GM12878 (cell line): ENCODE results near the gene RFX5. TPM values are rescaled to one million over a fixed set of nuclear protein-coding genes. Genes with fewer than 3 reads are reported as not detected.

ENCODE experiments used
- ATAC-seq: fragments of 200-7000 bp; cut with Tn5 transposase; 3 replicates; pipeline ENCODE4 v1.9.1; 2020; ENCODE audit warnings: mild to moderate bottlenecking, moderate library complexity
- BruUV-seq: library from RNA; stranded (reverse); fragments of 400-500 nt; replicated peaks from 2 replicates; lab custom pipeline; 2021; lab: Mats Ljungman, UMichigan
- CTCF ChIA-PET: fragments of 300-600 bp; sonication (Branson Sonifier 250); formaldehyde crosslinking; extraction: SDS; loops from one replicate; lab custom pipeline; 2021; ENCODE audit warnings: inconsistent platforms; lab: Yijun Ruan, JAX
- POLR2A ChIA-PET: fragments of 350-600 bp; formaldehyde crosslinking; extraction: SDS; loops from one replicate; lab custom pipeline; 2021; ENCODE audit warnings: inconsistent platforms; lab: Charles Lee
- RAD21 ChIA-PET: fragments of 300-600 bp; sonication (Branson Sonifier 250); formaldehyde crosslinking; loops from one replicate; lab custom pipeline; 2023; ENCODE audit warnings: antibody characterized with exemption; ENCODE audit not compliant: unreplicated experiment; lab: Charles Lee
- SMC1A ChIA-PET: fragments of 300-600 bp; sonication (Branson Sonifier 250); formaldehyde crosslinking; loops from one replicate; lab custom pipeline; 2023; ENCODE audit not compliant: unreplicated experiment, uncharacterized antibody; lab: Charles Lee
- DNase-seq: peaks from one replicate; pipeline ENCODE4 v3.0.0-alpha.2; 2011; ENCODE audit warnings: low read depth, low spot score
- FAIRE-seq: peaks from 3 replicates; lab custom pipeline; 2011; peaks lifted over from hg19 to GRCh38; lab: Jason Lieb, UNC
- H2AFZ ChIP-seq: 2 replicates; pipeline ENCODE4 v1.6.0; 2011; ENCODE audit warnings: low read depth, low read length, control low read depth; ENCODE audit not compliant: control insufficient read depth
- H3K27ac ChIP-seq: 2 replicates; pipeline ENCODE4 v1.5.1; 2011; ENCODE audit warnings: control low read depth; ENCODE audit not compliant: control insufficient read depth, insufficient read depth
- H3K27me3 ChIP-seq, 2 experiments: replicated peaks in 1 of 2; 2 replicates each; pipeline versions ENCODE4 v1.6.0 to v1.6.1; 2011; ENCODE audit warnings: low read length in 1 of 2; ENCODE audit not compliant: control insufficient read depth in 2 of 2, insufficient read depth in 2 of 2
- H3K36me3 ChIP-seq, 2 experiments: 2 replicates each; pipeline ENCODE4 v1.5.1; 2011; ENCODE audit warnings: low read length in 1 of 2; ENCODE audit not compliant: control insufficient read depth in 2 of 2, insufficient read depth in 2 of 2
- H3K4me1 ChIP-seq: 2 replicates; pipeline ENCODE4 v1.6.1; 2011; ENCODE audit warnings: mild to moderate bottlenecking, low read length, moderate library complexity, mixed read lengths; ENCODE audit not compliant: control insufficient read depth, insufficient read depth
- H3K4me2 ChIP-seq: 2 replicates; pipeline ENCODE4 v1.6.0; 2011; ENCODE audit warnings: control low read depth; ENCODE audit not compliant: control insufficient read depth, insufficient read depth
- H3K4me3 ChIP-seq: fragments of 200-600 bp; sonication (generic); 2 replicates; pipeline ENCODE4 v1.5.1; 2016
- H3K79me2 ChIP-seq: 2 replicates; pipeline ENCODE4 v1.6.0; 2011; ENCODE audit warnings: low read length; ENCODE audit not compliant: control insufficient read depth, insufficient read depth
- H3K9ac ChIP-seq: 2 replicates; pipeline ENCODE4 v1.8.0; 2011; ENCODE audit warnings: low read length, control low read depth, mixed read lengths; ENCODE audit not compliant: control insufficient read depth, insufficient read depth
- H3K9me3 ChIP-seq: replicated peaks from 3 replicates; pipeline ENCODE4 v1.5.1; 2011; ENCODE audit warnings: mild to moderate bottlenecking, low read length; ENCODE audit not compliant: control insufficient read depth, insufficient read depth
- H4K20me1 ChIP-seq: 2 replicates; pipeline ENCODE4 v1.6.0; 2011; ENCODE audit not compliant: control insufficient read depth, insufficient read depth
- CBX5 ChIP-seq: sonication (generic); IDR thresholded peaks from 2 replicates; pipeline ENCODE4 v1.6.1; 2016; ENCODE audit warnings: low read depth, moderate library complexity, mild to moderate bottlenecking, inconsistent platforms
- CREM ChIP-seq: IDR thresholded peaks from 2 replicates; pipeline ENCODE4 v1.6.1; 2014; ENCODE audit warnings: antibody characterized with exemption, low read depth
- E2F4 ChIP-seq: IDR thresholded peaks from 2 replicates; pipeline ENCODE4 v1.6.1; 2012; ENCODE audit warnings: low read depth, low read length, improper control_type of control experiment
- EED ChIP-seq: sonication (generic); IDR thresholded peaks from 2 replicates; pipeline ENCODE4 v1.6.1; 2016; ENCODE audit warnings: antibody characterized with exemption, low read depth
- GABPA ChIP-seq: IDR thresholded peaks from 2 replicates; pipeline ENCODE4 v1.6.1; 2014; ENCODE audit warnings: antibody characterized with exemption, low read depth, mild to moderate bottlenecking, inconsistent platforms
- GATAD2B ChIP-seq: fragments of 450-650 bp; conservative IDR thresholded peaks from 2 replicates; pipeline ENCODE4 v1.6.1; 2017; ENCODE audit warnings: low read depth, mild to moderate bottlenecking, moderate library complexity
- HSF1 ChIP-seq: fragments of 150-350 bp; IDR thresholded peaks from 2 replicates; pipeline ENCODE4 v1.6.1; 2014; ENCODE audit warnings: mild to moderate bottlenecking, low read depth, low read length
- IKZF2 ChIP-seq, 2 experiments: fragments of 450-650 bp; IDR thresholded peaks; 2 replicates each; pipeline ENCODE4 v1.6.1; 2017; ENCODE audit warnings: mild to moderate bottlenecking in 2 of 2, moderate library complexity in 2 of 2
- JUNB ChIP-seq: IDR thresholded peaks from 2 replicates; pipeline ENCODE4 v1.6.1; 2016; ENCODE audit warnings: antibody characterized with exemption, mild to moderate bottlenecking
- JUND ChIP-seq: IDR thresholded peaks from 2 replicates; pipeline ENCODE4 v1.6.1; 2012; ENCODE audit warnings: low read depth, mild to moderate bottlenecking, low read length, improper control_type of control experiment, moderate library complexity
- LARP7 ChIP-seq: fragments of 450-650 bp; IDR thresholded peaks from 2 replicates; pipeline ENCODE4 v1.6.1; 2017; ENCODE audit warnings: mild to moderate bottlenecking
- NFXL1 ChIP-seq: fragments of 450-650 bp; IDR thresholded peaks from 2 replicates; pipeline ENCODE4 v1.6.1; 2017; ENCODE audit warnings: antibody characterized with exemption, mild to moderate bottlenecking, borderline replicate concordance
- TARDBP ChIP-seq: IDR thresholded peaks from 2 replicates; pipeline ENCODE4 v1.6.1; 2016; ENCODE audit warnings: borderline replicate concordance
- YBX1 ChIP-seq: fragments of 450-650 bp; IDR thresholded peaks from 2 replicates; pipeline ENCODE4 v1.6.1; 2016; ENCODE audit warnings: antibody characterized with exemption
- ZNF274 ChIP-seq: IDR thresholded peaks from one replicate; pipeline ENCODE4 v1.8.0; 2011; ENCODE audit not compliant: insufficient read length, insufficient read depth
- ZNF592 ChIP-seq: fragments of 450-650 bp; IDR thresholded peaks from 2 replicates; pipeline ENCODE4 v1.6.1; 2017; ENCODE audit warnings: mild to moderate bottlenecking, moderate library complexity
- ZZZ3 ChIP-seq: IDR thresholded peaks from 2 replicates; pipeline ENCODE4 v1.6.1; 2011; ENCODE audit warnings: low read depth; ENCODE audit not compliant: control insufficient read depth, insufficient read length
- WGBS: methylation state at CpG from one replicate; pipeline ENCODE4 v1.1.6; 2016; ENCODE audit warnings: low lambda C conversion rate; ENCODE audit not compliant: insufficient replicate concordance, insufficient coverage; ENCODE audit errors: missing lambda C conversion rate; 5-methylcytosine and 5-hydroxymethylcytosine counted together
- in situ Hi-C: fragments of 300-500 bp; cut with MboI; formaldehyde crosslinking; loops from 9 replicates; pipeline ENCODE4 v1.14.3; 2018; ENCODE audit warnings: mixed read lengths
- intact Hi-C: fragments of 100-400 bp; cut with micrococcal nuclease; formaldehyde crosslinking; loops from one replicate; pipeline ENCODE4 v1.14.2; 2022; ENCODE audit not compliant: unreplicated experiment
- polyA plus RNA-seq, 11 experiments: library from polyadenylated mRNA; depleted of rRNA in 4 of 11; unstranded in 6 of 11; stranded (reverse) in 5 of 11; fragments of >200 nt; fragmentation: Nextera tagmentation in 4 of 11; fragmentation: Illumina TruSeq in 1 of 11; extraction: Ambion mirVana in 4 of 11; extraction: Trizol in 1 of 11; gene quantifications; 1 replicate in 1 of 11; 2 replicates in 10 of 11; pipeline versions ENCODE4 v1.2.1 to v1.2.3, GENCODE V29; 2011 to 2016; ENCODE audit warnings: inconsistent platforms in 2 of 11, missing spikeins in 2 of 11, low read depth in 1 of 11
- total RNA-seq, 4 experiments: library from RNA; depleted of rRNA in 3 of 4; stranded (reverse); fragments of >200 nt in 3 of 4; fragmentation: Illumina TruSeq in 1 of 4; extraction: Trizol in 1 of 4; gene quantifications; 2 replicates each; pipeline versions ENCODE4 v1.2.1 to v1.2.3, GENCODE V29; 2013 to 2021

RFX5 gene
- total and polyA plus RNA-seq, 10 of the 15 experiments (the other 5 are each of a cell fraction or from before 2014, with no cell fraction given): 14.1 to 198 (median 124) TPM

GRCh38 chr1:151334822-151335221 is 12.2 kb downstream of the RFX5 start:
- no TSS peak for BruUV-seq
- no peak for ATAC-seq
- no peaks in the 10 kb centered on the region for H3K36me3 ChIP-seq
- H4K20me1 ChIP-seq: no peaks in the 10 kb centered on the region
- H3K9me3 ChIP-seq: no peaks in the 10 kb centered on the region
- SMC1A ChIA-PET: no interaction called here
- no peak overlapping the region for H3K27ac ChIP-seq
- CTCF ChIA-PET: interaction anchor here (1.0 kb wide), 1 partner anchor 9 kb away, joined by 3 read pairs; no protein-coding TSS in a partner anchor
- no peak overlapping the region for H3K9ac ChIP-seq
- H3K4me1 ChIP-seq: no peaks in the 10 kb centered on the region
- intact Hi-C loops (no loop called here), in situ Hi-C loops (no loop called here)
- H2AFZ ChIP-seq: no peak overlapping the region
- WGBS: 75% methylated on average over 5 of the region's 5 CpGs
- no peak for DNase-seq
- H3K4me3 ChIP-seq: no peak overlapping the region
- no peak overlapping the region for H3K4me2 ChIP-seq
- RAD21 ChIA-PET: no interaction called here
- H3K27me3 ChIP-seq: no peaks in the 10 kb centered on the region
- POLR2A ChIA-PET: no interaction called here
- H3K79me2 ChIP-seq: no peaks in the 10 kb centered on the region
- FAIRE-seq: no peak
- TF ChIP-seq CBX5: no peak
- no peak for TF ChIP-seq E2F4
- TF ChIP-seq GATAD2B: no peak
- no peak for TF ChIP-seq ZZZ3
- TF ChIP-seq HSF1: no peak
- no peak for TF ChIP-seq CREM
- TF ChIP-seq TARDBP: no peak
- TF ChIP-seq IKZF2 (IDR thresholded peaks at IDR 0.05): no peak
- no peak for TF ChIP-seq JUNB
- no peak for TF ChIP-seq JUND
- TF ChIP-seq ZNF274: no peak
- no peak for TF ChIP-seq EED
- TF ChIP-seq NFXL1: no peak
- no peak for TF ChIP-seq YBX1
- no peak for TF ChIP-seq GABPA
- no peak for TF ChIP-seq LARP7
- TF ChIP-seq ZNF592: no peak
